H1 (cell line): Measurements from ENCODE around the gene MRPS24. TPM values are rescaled to one million over a fixed set of nuclear protein-coding genes. Genes with fewer than 3 reads are reported as not detected.

Source experiments
- ASH2L ChIP-seq: fragments of 200-600, 300-600 bp; sonication (generic); IDR thresholded peaks from one replicate; pipeline ENCODE4 v1.7.1; 2017; ENCODE audit warnings: low read length
- GTF2F1 ChIP-seq: IDR thresholded peaks from 2 replicates; pipeline ENCODE4 v1.6.1; 2012; ENCODE audit warnings: low read depth, low read length, improper control_type of control experiment, borderline replicate concordance
- RNF2 ChIP-seq: fragments of 200-900, 300-1000 bp; sonication (generic); IDR thresholded peaks from 2 replicates; pipeline ENCODE4 v1.7.1; 2016; ENCODE audit warnings: borderline replicate concordance, low read depth, mild to moderate bottlenecking, antibody characterized with exemption, low read length; ENCODE audit not compliant: poor library complexity, severe bottlenecking; ENCODE audit errors: missing control alignments
- SP1 ChIP-seq: IDR thresholded peaks from 2 replicates; pipeline ENCODE4 v1.6.1; 2011; ENCODE audit warnings: low read depth, low read length
- SP2 ChIP-seq: IDR thresholded peaks from 2 replicates; pipeline ENCODE4 v1.6.1; 2012; ENCODE audit warnings: mild to moderate bottlenecking, low read length, inconsistent platforms
- SP4 ChIP-seq: IDR thresholded peaks from 2 replicates; pipeline ENCODE4 v1.6.1; 2012; ENCODE audit warnings: low read length, inconsistent platforms
- SUZ12 ChIP-seq: fragments of 200-600 bp; sonication (generic); IDR thresholded peaks from 2 replicates; pipeline ENCODE4 v1.6.1; 2012; ENCODE audit warnings: mild to moderate bottlenecking, inconsistent platforms, low read length, moderate library complexity, mixed read lengths
- TAF1 ChIP-seq: IDR thresholded peaks from 2 replicates; pipeline ENCODE4 v1.6.1; 2011; ENCODE audit warnings: mild to moderate bottlenecking, low read depth, low read length
- TAF7 ChIP-seq: optimal IDR thresholded peaks from 2 replicates; pipeline ENCODE3; 2011; ENCODE audit warnings: low read depth, mild to moderate bottlenecking, inconsistent platforms, low read length, moderate library complexity, borderline replicate concordance
- TEAD4 ChIP-seq: IDR thresholded peaks from 2 replicates; pipeline ENCODE4 v1.6.1; 2012; ENCODE audit warnings: low read depth, low read length, inconsistent platforms, mixed read lengths
- polyA plus RNA-seq, 7 experiments: library from polyadenylated mRNA; depleted of rRNA in 3 of 7; stranded (reverse) in 5 of 7; unstranded in 2 of 7; fragments of >200 nt in 5 of 7; fragments of 200-250 nt in 2 of 7; gene quantifications; 1 replicate in 5 of 7; 2 replicates in 1 of 7; 4 replicates in 1 of 7; pipeline versions ENCODE4 v1.2.1 to v1.2.3, GENCODE V29; 2011 to 2013; ENCODE audit warnings: missing spikeins in 2 of 7, mixed read lengths in 2 of 7
- total RNA-seq: library from RNA; stranded (reverse); fragmentation: NEBNext Ultra II Directional; extraction: Animal tissue kit (Norgen Biotek cat#: 25700); gene quantifications from 2 replicates; pipeline ENCODE4 v1.2.1, GENCODE V29; 2021

MRPS24 gene
- total and polyA plus RNA-seq, 2 of the 8 experiments (the other 6 are each of a cell fraction or from before 2014, with no cell fraction given), result 133 to 347 TPM

- TF ChIP-seq SUZ12 (no peak), SP1 (no peak), TEAD4 (no peak), RNF2 (no peak), ASH2L (no peak), GTF2F1 (no peak), SP2 (no peak), SP4 (no peak), TAF7 (no peak), TAF1 (no peak)
Measured at GRCh38 chr7:43879477-43879876, 10.2 kb upstream of the MRPS24 start (continued).
